K562 (cell line): ENCODE measurements around the gene COG7. TPM values are rescaled to one million over a fixed set of nuclear protein-coding genes. Genes with fewer than 3 reads are reported as not detected.

Source experiments
- ATAC-seq: fragments of 200-7000 bp; cut with Tn5 transposase; 3 replicates; pipeline ENCODE4 v1.9.1; 2020; ENCODE audit warnings: moderate library complexity
- BruUV-seq: library from RNA; stranded (reverse); fragments of 400-500 nt; replicated peaks from 2 replicates; lab custom pipeline; 2021; lab: Mats Ljungman, UMichigan
- CTCF ChIA-PET: fragments of 300-600 bp; formaldehyde crosslinking; extraction: SDS; loops from one replicate; lab custom pipeline; 2021; ENCODE audit warnings: low intra/inter-chr PET ratio; lab: Yijun Ruan, JAX
- POLR2A ChIA-PET: fragments of 300-600, 350-650 bp; sonication (Branson Sonifier 250); formaldehyde crosslinking; extraction: SDS; loops from one replicate; lab custom pipeline; 2021; ENCODE audit warnings: antibody characterized with exemption, inconsistent platforms; lab: Yijun Ruan, JAX
- DNase-seq, 4 experiments: peaks; one replicate each; pipeline versions ENCODE4 v3.0.0 to v3.0.0-alpha.2; 2011 to 2018; ENCODE audit warnings: low spot score in 3 of 4, mixed read lengths in 3 of 4; ENCODE audit errors: extremely low read depth in 1 of 4
- FAIRE-seq: peaks from 2 replicates; lab custom pipeline; 2011; peaks lifted over from hg19 to GRCh38; lab: Jason Lieb, UNC
- H2AFZ ChIP-seq: 2 replicates; pipeline ENCODE4 v1.6.0; 2011; ENCODE audit warnings: low read depth, low read length, control low read depth, inconsistent platforms
- H3K27ac ChIP-seq: fragments of 200-600 bp; 3 replicates; pipeline ENCODE4 v1.8.0; 2011; ENCODE audit warnings: low read depth, mild to moderate bottlenecking, control low read depth, inconsistent platforms, low read length, moderate library complexity, mixed read lengths; ENCODE audit errors: extremely low read depth
- H3K27me3 ChIP-seq, 2 experiments: fragments of 300-600 bp in 1 of 2; 2 replicates in 1 of 2; 3 replicates in 1 of 2; pipeline versions ENCODE4 v1.6.0 to v1.8.0; 2011; ENCODE audit warnings: inconsistent platforms in 2 of 2, low read length in 2 of 2, mild to moderate bottlenecking in 1 of 2, mixed read lengths in 1 of 2, moderate library complexity in 1 of 2; ENCODE audit not compliant: control insufficient read depth in 2 of 2, insufficient read depth in 2 of 2
- H3K36me3 ChIP-seq: fragments of 300-600 bp; 3 replicates; pipeline ENCODE4 v1.8.0; 2011; ENCODE audit warnings: mild to moderate bottlenecking, low read length, inconsistent platforms; ENCODE audit not compliant: control insufficient read depth, insufficient read depth
- H3K4me1 ChIP-seq, 2 experiments: fragments of 200-600 bp in 1 of 2; replicated peaks in 1 of 2; 2 replicates in 1 of 2; 3 replicates in 1 of 2; pipeline versions ENCODE4 v1.5.1 to v1.8.0; 2011; ENCODE audit warnings: inconsistent platforms in 2 of 2, low read length in 2 of 2, mild to moderate bottlenecking in 1 of 2, mixed read lengths in 1 of 2, moderate library complexity in 1 of 2; ENCODE audit not compliant: control insufficient read depth in 2 of 2, insufficient read depth in 2 of 2
- H3K4me2 ChIP-seq: 2 replicates; pipeline ENCODE4 v1.6.1; 2011; ENCODE audit warnings: low read length, control low read depth, inconsistent platforms, mixed read lengths; ENCODE audit not compliant: insufficient read depth
- H3K4me3 ChIP-seq: fragments of 200-600 bp; sonication (generic), shearing (Covaris generic); 2 replicates; pipeline ENCODE4 v1.5.1; 2016; ENCODE audit warnings: control low read depth, inconsistent platforms
- H3K79me2 ChIP-seq: fragments of 200-600 bp; 3 replicates; pipeline ENCODE4 v1.8.0; 2011; ENCODE audit warnings: low read length, inconsistent platforms; ENCODE audit not compliant: control insufficient read depth, insufficient read depth
- H3K9ac ChIP-seq, 2 experiments: 2 replicates each; pipeline versions ENCODE4 v1.6.0 to v1.6.1; 2011; ENCODE audit warnings: low read depth in 2 of 2, low read length in 2 of 2, control low read depth in 1 of 2, inconsistent platforms in 1 of 2, mild to moderate bottlenecking in 1 of 2, mixed read lengths in 1 of 2; ENCODE audit not compliant: insufficient read depth in 1 of 2
- H3K9me1 ChIP-seq: one replicate; pipeline ENCODE4 v1.6.0; 2011; ENCODE audit warnings: inconsistent platforms, mild to moderate bottlenecking, low read length, moderate library complexity; ENCODE audit not compliant: control insufficient read depth, insufficient read depth
- H3K9me3 ChIP-seq: replicated peaks from 2 replicates; pipeline ENCODE4 v1.5.1; 2011; ENCODE audit warnings: low read depth, low read length, inconsistent platforms; ENCODE audit not compliant: control insufficient read depth, insufficient read depth
- H4K20me1 ChIP-seq: replicated peaks from 2 replicates; pipeline ENCODE4 v1.6.1; 2011; ENCODE audit warnings: low read length, inconsistent platforms, mixed read lengths; ENCODE audit not compliant: control insufficient read depth, insufficient read depth
- BMI1 ChIP-seq: fragments of 150-350 bp; IDR thresholded peaks from 2 replicates; pipeline ENCODE4 v1.6.1; 2014; ENCODE audit warnings: low read length
- ERF ChIP-seq: fragments of 450-650 bp; formaldehyde crosslinking; IDR thresholded peaks from 2 replicates; pipeline ENCODE4 v1.4.0; 2020; ENCODE audit warnings: mild to moderate bottlenecking, mixed read lengths
- HDGF ChIP-seq: fragments of 450-650 bp; IDR thresholded peaks from 2 replicates; pipeline ENCODE4 v1.6.1; 2016
- JUND ChIP-seq, 2 experiments: IDR thresholded peaks; 2 replicates in 1 of 2; 3 replicates in 1 of 2; pipeline ENCODE4 v1.6.1; 2011; ENCODE audit warnings: borderline replicate concordance in 2 of 2, low read depth in 2 of 2, low read length in 2 of 2, improper control_type of control experiment in 1 of 2, missing biosample characterization in 1 of 2, missing genetic modification characterization in 1 of 2, missing genetic modification reagents in 1 of 2
- MTF1 ChIP-seq: fragments of 250-450 bp; sonication (Bioruptor Pico); IDR thresholded peaks from 2 replicates; pipeline ENCODE4 v1.9.0; 2021; ENCODE audit warnings: moderate library complexity, mild to moderate bottlenecking, inconsistent platforms, borderline replicate concordance
- NR4A1 ChIP-seq, 2 experiments: fragments of 250-450 bp in 1 of 2; fragments of 450-650 bp in 1 of 2; sonication (Bioruptor Pico) in 1 of 2; IDR thresholded peaks; 2 replicates each; pipeline versions ENCODE4 v1.4.0 to v1.6.1; 2016 to 2020; ENCODE audit warnings: mild to moderate bottlenecking in 2 of 2, missing compliant biosample characterization in 1 of 2, missing genetic modification characterization in 1 of 2, moderate library complexity in 1 of 2
- RAD51 ChIP-seq: fragments of 450-650 bp; IDR thresholded peaks from 2 replicates; pipeline ENCODE4 v1.7.1; 2016; ENCODE audit warnings: low read depth, mild to moderate bottlenecking, borderline replicate concordance
- TEAD1 ChIP-seq, 2 experiments: fragments of 450-650 bp in 1 of 2; sonication (generic) in 1 of 2; formaldehyde crosslinking; IDR thresholded peaks; 2 replicates each; pipeline versions ENCODE4 v1.4.0 to v1.8.0; 2020 to 2022; ENCODE audit warnings: mild to moderate bottlenecking in 2 of 2, missing genetic modification reagents in 1 of 2
- YY1 ChIP-seq, 3 experiments: IDR thresholded peaks; 2 replicates each; pipeline ENCODE4 v1.6.1; 2011; ENCODE audit warnings: low read length in 2 of 3, mild to moderate bottlenecking in 2 of 3, moderate library complexity in 2 of 3, borderline replicate concordance in 1 of 3, control low read depth in 1 of 3, low read depth in 1 of 3; ENCODE audit not compliant: insufficient read depth in 3 of 3, insufficient replicate concordance in 2 of 3, control insufficient read depth in 1 of 3, insufficient read length in 1 of 3; ENCODE audit errors: extremely low read depth in 1 of 3
- ZNF146 ChIP-seq: IDR thresholded peaks from one replicate; pipeline ENCODE4 v1.6.1; 2018; ENCODE audit warnings: missing compliant biosample characterization; ENCODE audit not compliant: unreplicated experiment
- ZNF282 ChIP-seq: sonication (generic); formaldehyde crosslinking; IDR thresholded peaks from 2 replicates; pipeline ENCODE4 v1.8.1; 2023; ENCODE audit warnings: missing genetic modification reagents
- ZNF3 ChIP-seq: fragments of 250-450 bp; sonication (Bioruptor Pico); IDR thresholded peaks from 2 replicates; pipeline ENCODE4 v1.5.0; 2021; ENCODE audit warnings: mild to moderate bottlenecking, moderate library complexity
- ZNF311 ChIP-seq: fragments of 250-450 bp; sonication (Bioruptor Pico); IDR thresholded peaks from 2 replicates; pipeline ENCODE4 v1.4.0; 2020; ENCODE audit warnings: mild to moderate bottlenecking, moderate library complexity
- ZNF830 ChIP-seq: fragments of 250-450 bp; sonication (Bioruptor Pico); IDR thresholded peaks from 2 replicates; pipeline ENCODE4 v1.5.0; 2021; ENCODE audit warnings: mild to moderate bottlenecking
- WGBS: fragments of 100-300 bp; shearing (Covaris generic); methylation state at CpG from one replicate; pipeline ENCODE4 v1.1.6; 2016; ENCODE audit warnings: low coverage, mixed read lengths; ENCODE audit not compliant: insufficient coverage; ENCODE audit errors: missing lambda C conversion rate; 5-methylcytosine and 5-hydroxymethylcytosine counted together
- in situ Hi-C: fragments of 300-500 bp; cut with MboI; formaldehyde crosslinking; loops from 4 replicates; pipeline ENCODE4 v1.15.0; 2018; ENCODE audit warnings: inconsistent platforms, mixed read lengths
- intact Hi-C: fragments of 100-400 bp; cut with micrococcal nuclease; formaldehyde crosslinking; loops from 2 replicates; pipeline ENCODE4 v1.14.2; 2022
- polyA plus RNA-seq, 8 experiments: library from polyadenylated mRNA; depleted of rRNA in 4 of 8; stranded (reverse) in 5 of 8; unstranded in 3 of 8; fragments of >200 nt; fragmentation: Nextera tagmentation in 2 of 8; fragmentation: Illumina TruSeq in 1 of 8; extraction: Ambion mirVana in 2 of 8; extraction: Trizol in 1 of 8; gene quantifications; 2 replicates each; pipeline versions ENCODE4 v1.2.1 to v1.2.3, GENCODE V29; 2011 to 2014; ENCODE audit warnings: inconsistent platforms in 1 of 8, missing spikeins in 1 of 8
- total RNA-seq, 7 experiments: library from RNA; depleted of rRNA in 6 of 7; stranded (reverse); fragments of >200 nt in 6 of 7; fragmentation: Illumina TruSeq in 2 of 7; extraction: Trizol in 2 of 7; gene quantifications; 2 replicates each; pipeline versions ENCODE4 v1.2.1 to v1.2.3, GENCODE V29; 2011 to 2021; ENCODE audit warnings: low replicate concordance in 1 of 7
- TF ChIP-seq, protein P1 (sequence below): fragments of 250-450 bp; sonication (Bioruptor Pico); IDR thresholded peaks from 2 replicates; pipeline ENCODE4 v1.4.0; 2020; ENCODE audit warnings: borderline replicate concordance
- TF ChIP-seq, protein P2 (sequence below): fragments of 200-800 bp; sonication (Bioruptor generic); IDR thresholded peaks from 2 replicates; pipeline ENCODE4 v1.6.1; 2016; ENCODE audit warnings: missing genetic modification characterization, missing compliant biosample characterization

Gene COG7
- total and polyA plus RNA-seq, 9 of the 15 experiments (the other 6 are each of a cell fraction or from before 2014, with no cell fraction given), result 3.8 to 17.6 (median 13.4) TPM

DNA sequence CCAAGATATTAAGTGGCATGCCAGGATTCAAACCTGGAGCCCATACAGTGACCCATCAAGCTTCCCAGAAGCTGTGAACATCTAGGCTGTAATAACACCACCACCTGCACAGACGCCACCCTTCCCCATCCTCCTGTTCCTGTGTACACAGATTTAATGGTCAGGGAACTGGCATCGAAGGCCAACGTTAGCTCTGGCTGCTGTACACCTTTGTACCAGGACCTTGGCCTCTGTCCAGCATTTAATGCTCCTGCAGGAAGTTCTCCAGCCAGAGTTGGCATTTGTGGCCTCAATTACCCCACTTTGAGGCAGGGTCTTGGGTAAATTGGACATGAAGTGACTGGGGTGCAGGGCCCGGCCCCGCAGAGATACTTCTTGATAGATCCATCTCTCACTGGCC, 101.6 kb downstream of the COG7 start:
- no peak for ATAC-seq
- no peaks in the 10 kb centered on the region for H3K36me3 ChIP-seq
- H3K79me2 ChIP-seq, result no peaks in the 10 kb centered on the region
- intact Hi-C loops, result no loop called here
- no peak overlapping the region for H3K4me2 ChIP-seq
- 0% methylated on average over 3 of the region's 5 CpGs for WGBS
- no peak overlapping the region for H3K4me3 ChIP-seq
- peaks cover 9 to 34% of the 10 kb centered on the region in 2 experiments; a peak in 4 of 5 replicates for H3K27me3 ChIP-seq
- no peaks in the 10 kb centered on the region for H3K9me1 ChIP-seq
- CTCF ChIA-PET, result no interaction called here
- POLR2A ChIA-PET, result interaction anchor here (1.5 kb wide), 1 partner anchor 13 kb away, joined by 5 read pairs; no protein-coding TSS in a partner anchor
- H3K9ac ChIP-seq, result no peak overlapping the region
- no peak overlapping the region for H2AFZ ChIP-seq
- DNase-seq, result no peak
- in situ Hi-C loops, result no loop called here
- H4K20me1 ChIP-seq, result no peaks in the 10 kb centered on the region; the same call in 1 of the 2 replicates
- H3K27ac ChIP-seq, result no peak overlapping the region
- BruUV-seq, result no TSS peak
- no peaks in the 10 kb centered on the region for H3K9me3 ChIP-seq
- FAIRE-seq, result no peak
- H3K4me1 ChIP-seq, result peaks cover 0 to 4% of the 10 kb centered on the region in 2 experiments; a peak in 1 of 5 replicates
- TF ChIP-seq, protein P1, sequence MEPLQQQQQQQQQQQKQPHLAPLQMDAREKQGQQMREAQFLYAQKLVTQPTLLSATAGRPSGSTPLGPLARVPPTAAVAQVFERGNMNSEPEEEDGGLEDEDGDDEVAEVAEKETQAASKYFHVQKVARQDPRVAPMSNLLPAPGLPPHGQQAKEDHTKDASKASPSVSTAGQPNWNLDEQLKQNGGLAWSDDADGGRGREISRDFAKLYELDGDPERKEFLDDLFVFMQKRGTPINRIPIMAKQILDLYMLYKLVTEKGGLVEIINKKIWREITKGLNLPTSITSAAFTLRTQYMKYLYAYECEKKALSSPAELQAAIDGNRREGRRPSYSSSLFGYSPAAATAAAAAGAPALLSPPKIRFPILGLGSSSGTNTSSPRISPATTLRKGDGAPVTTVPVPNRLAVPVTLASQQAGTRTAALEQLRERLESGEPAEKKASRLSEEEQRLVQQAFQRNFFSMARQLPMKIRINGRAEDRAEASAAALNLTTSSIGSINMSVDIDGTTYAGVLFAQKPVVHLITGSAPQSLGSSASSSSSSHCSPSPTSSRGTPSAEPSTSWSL (CRISPR knock-in tag), result no peak
- TF ChIP-seq ZNF282 (no peak), ZNF146 (CRISPR knock-in tag) (no peak), RAD51 (no peak), NR4A1 (CRISPR knock-in tag; IDR thresholded peaks at IDR 0.05) (no peak), NR4A1 (tag; IDR thresholded peaks at IDR 0.05) (no peak), BMI1 (no peak), TEAD1 (CRISPR knock-in tag; IDR thresholded peaks at IDR 0.05) (no peak), ZNF830 (CRISPR knock-in tag) (no peak), ZNF311 (CRISPR knock-in tag) (no peak), ZNF3 (no peak), ERF (CRISPR knock-in tag) (no peak), JUND (IDR thresholded peaks at IDR 0.05; ENCODE audit: borderline replicate concordance, low read depth, low read length) (no peak), JUND (tag; IDR thresholded peaks at IDR 0.05; ENCODE audit: borderline replicate concordance, low read depth, low read length) (no peak), HDGF (no peak), MTF1 (no peak), YY1 (IDR thresholded peaks at IDR 0.05; ENCODE audit: borderline replicate concordance in 1 of 3, control insufficient read depth in 1 of 3, extremely low read depth in 1 of 3, insufficient read depth in 3 of 3, insufficient read length in 1 of 3, insufficient replicate concordance in 2 of 3, low read depth in 1 of 3, low read length in 2 of 3) (no peak)
- TF ChIP-seq, protein P2, sequence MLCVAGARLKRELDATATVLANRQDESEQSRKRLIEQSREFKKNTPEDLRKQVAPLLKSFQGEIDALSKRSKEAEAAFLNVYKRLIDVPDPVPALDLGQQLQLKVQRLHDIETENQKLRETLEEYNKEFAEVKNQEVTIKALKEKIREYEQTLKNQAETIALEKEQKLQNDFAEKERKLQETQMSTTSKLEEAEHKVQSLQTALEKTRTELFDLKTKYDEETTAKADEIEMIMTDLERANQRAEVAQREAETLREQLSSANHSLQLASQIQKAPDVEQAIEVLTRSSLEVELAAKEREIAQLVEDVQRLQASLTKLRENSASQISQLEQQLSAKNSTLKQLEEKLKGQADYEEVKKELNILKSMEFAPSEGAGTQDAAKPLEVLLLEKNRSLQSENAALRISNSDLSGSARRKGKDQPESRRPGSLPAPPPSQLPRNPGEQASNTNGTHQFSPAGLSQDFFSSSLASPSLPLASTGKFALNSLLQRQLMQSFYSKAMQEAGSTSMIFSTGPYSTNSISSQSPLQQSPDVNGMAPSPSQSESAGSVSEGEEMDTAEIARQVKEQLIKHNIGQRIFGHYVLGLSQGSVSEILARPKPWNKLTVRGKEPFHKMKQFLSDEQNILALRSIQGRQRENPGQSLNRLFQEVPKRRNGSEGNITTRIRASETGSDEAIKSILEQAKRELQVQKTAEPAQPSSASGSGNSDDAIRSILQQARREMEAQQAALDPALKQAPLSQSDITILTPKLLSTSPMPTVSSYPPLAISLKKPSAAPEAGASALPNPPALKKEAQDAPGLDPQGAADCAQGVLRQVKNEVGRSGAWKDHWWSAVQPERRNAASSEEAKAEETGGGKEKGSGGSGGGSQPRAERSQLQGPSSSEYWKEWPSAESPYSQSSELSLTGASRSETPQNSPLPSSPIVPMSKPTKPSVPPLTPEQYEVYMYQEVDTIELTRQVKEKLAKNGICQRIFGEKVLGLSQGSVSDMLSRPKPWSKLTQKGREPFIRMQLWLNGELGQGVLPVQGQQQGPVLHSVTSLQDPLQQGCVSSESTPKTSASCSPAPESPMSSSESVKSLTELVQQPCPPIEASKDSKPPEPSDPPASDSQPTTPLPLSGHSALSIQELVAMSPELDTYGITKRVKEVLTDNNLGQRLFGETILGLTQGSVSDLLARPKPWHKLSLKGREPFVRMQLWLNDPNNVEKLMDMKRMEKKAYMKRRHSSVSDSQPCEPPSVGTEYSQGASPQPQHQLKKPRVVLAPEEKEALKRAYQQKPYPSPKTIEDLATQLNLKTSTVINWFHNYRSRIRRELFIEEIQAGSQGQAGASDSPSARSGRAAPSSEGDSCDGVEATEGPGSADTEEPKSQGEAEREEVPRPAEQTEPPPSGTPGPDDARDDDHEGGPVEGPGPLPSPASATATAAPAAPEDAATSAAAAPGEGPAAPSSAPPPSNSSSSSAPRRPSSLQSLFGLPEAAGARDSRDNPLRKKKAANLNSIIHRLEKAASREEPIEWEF, result no peak
